GM18861 (cell line): ENCODE data around the gene GREM2.

ENCODE experiments used
- ATAC-seq: cut with Tn5 transposase; IDR thresholded peaks from one replicate; pipeline ENCODE4 v1.9.1; 2021; ENCODE audit not compliant: unreplicated experiment

Gene GREM2

GRCh38 chr1:240611619-240612480 is at the start of gene GREM2:
GREM2 (minus strand) TSS chr1:240612155; CDS start chr1:240493475, 118,680 bp downstream.
- ATAC-seq: no peak

DNA sequence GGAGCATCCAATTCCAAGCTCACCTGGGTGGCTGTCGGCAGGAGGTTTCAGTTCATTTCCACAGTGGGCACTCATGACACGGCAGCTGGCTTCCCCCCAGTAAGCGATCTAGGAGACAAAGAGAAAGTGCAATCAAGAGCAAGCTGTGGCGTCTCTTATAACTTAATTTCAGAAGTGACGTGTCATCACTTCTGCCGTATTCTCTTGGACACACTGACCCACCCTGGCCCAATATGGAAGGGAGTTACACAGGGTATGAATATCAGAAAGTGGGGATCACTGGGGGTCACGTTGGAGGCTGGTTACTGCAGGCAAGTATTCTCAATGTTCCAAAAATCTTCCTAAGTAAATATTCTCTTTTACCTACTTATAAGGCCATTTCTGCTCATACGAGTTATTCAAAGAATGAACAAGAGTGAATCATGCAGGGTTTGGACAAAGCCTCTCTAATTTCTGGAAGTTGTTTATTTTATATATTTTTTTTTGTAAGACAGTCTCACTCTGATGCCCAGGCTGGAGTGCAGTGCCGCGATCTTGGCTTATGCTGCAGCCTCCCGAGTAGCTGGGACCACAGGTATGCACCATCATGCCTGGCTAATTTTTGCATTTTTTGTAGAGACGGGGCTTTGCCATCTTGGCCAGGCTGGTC is 46.5 kb upstream of the GREM2 start:
- no peak for ATAC-seq

GRCh38 chr1:240656531-240656930 is 44.6 kb upstream of the GREM2 start:
- no peak for ATAC-seq

DNA sequence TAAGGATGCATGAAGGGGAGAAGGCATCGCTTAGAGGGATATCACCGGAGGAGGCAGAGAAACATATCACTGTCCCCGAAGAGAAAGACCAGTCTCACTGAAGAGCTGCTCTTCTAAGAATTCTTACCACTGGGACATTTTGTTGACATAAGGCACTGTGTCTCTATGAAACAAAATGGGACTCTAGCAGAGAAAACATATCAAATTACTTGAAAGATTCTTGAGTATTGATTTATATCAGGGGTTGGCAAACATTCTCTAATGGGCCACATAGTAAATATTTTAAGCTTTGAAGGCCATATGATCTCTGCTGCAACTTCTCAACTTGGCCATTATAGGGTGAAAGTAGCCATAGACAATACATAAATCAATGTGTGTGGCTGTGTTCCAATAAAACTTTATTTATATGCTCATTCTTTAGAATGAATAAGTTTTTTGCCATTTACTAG is 41.0 kb upstream of the GREM2 start:
- ATAC-seq: no peak

DNA sequence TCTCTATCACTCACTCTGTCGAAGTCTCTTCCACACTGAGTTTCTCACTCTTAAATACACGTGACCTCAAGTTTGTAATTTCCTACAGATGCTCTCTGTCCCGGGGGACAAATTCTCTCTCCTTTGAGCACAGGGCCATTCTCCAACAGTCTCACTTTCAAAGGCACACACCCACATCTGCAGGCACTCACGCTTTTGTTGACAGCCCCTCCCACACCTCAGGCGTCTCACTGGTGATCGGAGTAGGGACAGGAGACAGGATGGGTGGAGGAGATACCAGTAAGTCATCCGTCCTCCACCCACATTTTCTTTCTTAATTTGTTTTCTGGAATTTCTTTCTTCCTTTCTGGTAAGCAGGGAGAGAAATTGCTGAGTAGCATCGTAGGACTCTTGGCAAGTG is 40.6 kb upstream of the GREM2 start:
- ATAC-seq: no peak

- ATAC-seq: no peak
Measured at GRCh38 chr1:240650877-240651276, 38.9 kb upstream of the GREM2 start.

DNA sequence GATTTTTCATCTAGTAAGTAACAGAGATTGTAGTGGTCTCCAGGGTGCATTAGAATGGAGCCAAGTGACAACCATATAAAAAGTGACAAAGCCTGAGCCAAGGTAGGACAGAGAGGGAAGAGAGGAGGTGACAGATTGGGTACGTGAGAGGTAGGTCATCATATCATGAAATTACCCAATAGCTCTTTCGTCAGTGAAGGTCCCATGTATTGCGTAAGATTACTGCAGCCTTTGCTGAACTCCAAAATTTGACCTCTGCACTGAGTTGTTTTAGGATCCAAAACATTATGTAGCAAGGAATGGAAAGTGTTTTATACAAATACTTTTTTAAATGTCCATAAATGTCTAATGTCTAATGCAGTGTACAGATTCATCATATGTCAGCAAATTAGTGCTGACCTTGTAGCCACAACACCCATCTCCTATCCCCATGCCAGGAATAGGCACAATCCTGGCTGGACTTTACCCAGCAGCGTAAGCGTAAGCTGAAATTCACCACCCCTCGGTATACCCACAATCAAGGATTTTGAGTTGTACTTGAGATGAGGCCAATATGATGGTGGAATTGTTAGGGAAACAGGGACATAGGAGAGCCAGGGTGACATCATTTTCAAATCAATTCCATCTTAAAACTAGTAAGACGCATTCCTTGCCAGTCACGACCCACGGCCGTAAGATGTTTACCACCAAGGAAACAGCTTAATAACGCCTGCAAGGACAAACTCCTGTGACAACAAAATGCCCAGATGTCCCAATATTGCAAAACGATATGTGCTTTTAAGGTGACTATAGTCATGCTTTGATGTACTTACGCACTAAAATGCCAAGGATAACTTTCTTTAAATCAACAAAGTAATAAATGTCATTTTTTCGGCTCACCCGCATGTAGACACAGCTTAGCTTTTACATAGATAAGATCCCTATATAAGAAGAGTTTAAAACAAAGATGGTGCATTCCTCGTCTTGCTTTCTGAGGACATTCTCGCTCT is 38.1 kb upstream of the GREM2 start:
- no peak for ATAC-seq

GRCh38 chr1:240646571-240647240 is 34.8 kb upstream of the GREM2 start:
- no peak for ATAC-seq

- ATAC-seq: no peak
Measured at GRCh38 chr1:240644732-240645131, 32.8 kb upstream of the GREM2 start.

- ATAC-seq: no peak
Measured at GRCh38 chr1:240635466-240636256, 23.7 kb upstream of the GREM2 start.

DNA sequence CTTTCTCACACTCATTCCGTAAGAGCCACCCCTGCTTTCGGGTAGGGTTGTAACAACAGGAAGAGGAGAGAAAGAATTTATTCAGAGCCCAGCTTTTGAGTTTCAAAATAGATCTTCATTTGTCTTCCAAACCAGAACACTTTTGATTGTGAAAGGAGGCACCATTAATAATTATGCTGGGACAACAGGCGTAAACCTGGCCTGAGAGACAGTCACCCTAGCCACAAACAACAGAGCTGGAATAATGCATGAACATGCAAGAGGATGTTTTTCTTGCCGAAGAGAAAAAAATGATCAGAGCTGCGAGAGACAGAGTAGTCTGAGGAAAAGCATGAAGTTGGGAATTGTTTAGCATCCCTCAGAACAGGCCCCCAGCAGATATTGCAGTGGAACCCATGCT is 18.5 kb upstream of the GREM2 start:
- ATAC-seq: no peak

GRCh38 chr1:240621249-240621648 is 9.3 kb upstream of the GREM2 start:
- no peak for ATAC-seq

- no peak for ATAC-seq
Measured at GRCh38 chr1:240619906-240620621, 8.1 kb upstream of the GREM2 start.

- no peak for ATAC-seq
Measured at GRCh38 chr1:240619357-240619756, 7.4 kb upstream of the GREM2 start.

DNA sequence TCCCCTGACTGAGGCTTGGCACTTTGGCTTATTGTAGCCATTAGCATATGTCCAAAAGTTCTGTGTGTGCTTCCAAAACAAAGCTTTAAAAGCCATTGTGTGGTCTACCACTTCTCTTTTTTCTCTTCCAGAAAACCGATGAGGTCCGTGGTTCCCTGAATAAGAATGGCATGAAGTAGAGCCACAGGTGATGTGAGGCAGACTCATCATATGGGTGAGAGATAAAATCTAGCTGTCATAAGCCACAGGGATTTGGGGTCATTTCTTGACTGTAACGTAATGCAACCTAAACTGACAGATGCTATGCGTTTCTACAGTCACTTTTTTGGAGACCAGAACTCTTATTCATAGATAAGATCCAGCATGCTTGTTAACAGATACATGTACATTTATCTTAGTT is 7.0 kb upstream of the GREM2 start:
- no peak for ATAC-seq

DNA sequence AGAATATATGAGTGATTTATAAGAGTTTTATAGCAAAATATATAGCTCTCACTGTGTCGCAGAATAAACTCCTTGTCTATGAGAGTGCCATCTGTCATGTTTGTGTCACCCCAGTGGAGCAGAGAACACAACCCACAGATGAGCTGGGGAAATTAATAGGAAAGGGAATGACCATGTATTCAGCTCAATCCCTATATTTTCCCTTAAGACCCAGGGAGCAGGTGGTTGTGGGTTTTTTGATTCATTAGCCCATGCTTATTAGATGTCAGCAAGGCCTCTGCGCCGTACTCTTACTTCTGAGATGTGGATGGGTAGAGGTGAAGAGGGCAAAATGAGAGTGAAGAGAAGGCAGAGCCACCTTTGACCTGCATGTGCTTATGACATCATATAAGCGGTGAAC is 4.1 kb upstream of the GREM2 start:
- ATAC-seq: no peak

GRCh38 chr1:240613356-240614142 is 1.6 kb upstream of the GREM2 start:
- ATAC-seq: no peak

- ATAC-seq: no peak
Measured at GRCh38 chr1:240612811-240613210, 856 bp upstream of the GREM2 start.
